Activated T-helper 1 cell treated with anti-CD3 and anti-CD28 coated beads, Interleukin-2, amount 50 U/mL, for 16 hours (primary cell): Measurements from ENCODE around the gene ZNF804B.

Experiments used
- DNase-seq, 2 donors: peaks; one replicate each; pipeline ENCODE4 v3.0.0-alpha.2; 2020; ENCODE audit warnings: low read depth in 1 of 2, low spot score in 1 of 2

The ZNF804B gene

DNA sequence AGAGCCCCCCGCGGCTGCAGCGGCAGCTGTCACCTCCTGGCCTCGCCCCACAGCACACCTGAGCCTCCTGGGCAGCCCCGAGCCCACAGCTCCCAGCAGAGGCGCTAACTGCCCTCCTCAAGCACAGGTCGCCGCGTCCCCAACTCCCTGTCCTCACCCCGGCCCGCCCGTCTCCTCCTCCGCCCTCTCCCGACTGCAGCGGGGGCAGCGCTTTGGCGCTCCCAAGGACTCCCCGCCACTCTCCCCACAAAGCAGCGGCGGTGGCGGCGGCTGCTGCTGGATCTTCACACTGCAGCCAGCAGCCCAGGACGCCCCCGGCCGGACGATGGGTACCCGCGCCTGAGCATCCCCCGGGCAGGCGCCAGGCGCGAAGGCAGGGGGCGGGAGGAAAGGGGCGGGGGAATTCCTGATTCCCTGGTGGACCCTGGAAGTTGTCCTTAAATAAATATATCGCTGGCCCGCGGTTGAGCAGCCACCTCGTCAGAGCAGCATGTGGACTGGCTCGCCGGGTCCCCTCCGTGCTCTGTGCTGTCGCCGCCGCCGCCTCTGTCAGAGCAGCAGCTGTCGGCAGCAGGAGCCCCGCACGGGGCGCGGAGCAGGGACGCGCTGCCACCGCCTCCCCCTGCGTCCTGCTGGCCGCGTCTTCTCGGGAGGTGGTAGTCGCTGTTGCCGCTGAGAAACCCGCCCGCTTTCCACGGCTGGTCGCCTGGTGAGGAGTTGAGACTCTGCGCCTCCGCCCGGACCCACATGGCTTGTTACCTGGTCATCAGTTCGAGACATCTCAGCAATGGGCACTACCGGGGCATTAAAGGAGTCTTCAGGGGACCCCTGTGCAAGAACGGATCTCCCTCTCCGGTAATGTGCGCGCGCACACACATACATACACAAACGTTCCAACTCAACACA is at the start of gene ZNF804B:
TSS of gene ZNF804B (plus strand) at position 471 of the 906 bp plus-strand sequence. CDS start at position 748, 277 bp downstream.
- no peak for DNase-seq

- no peak for DNase-seq
Observed at GRCh38 chr7:88735920-88736319, 23.6 kb upstream of the ZNF804B start.

GRCh38 chr7:88737632-88738031 is 21.9 kb upstream of the ZNF804B start:
- no peak for DNase-seq

- DNase-seq, result no peak
Observed at GRCh38 chr7:88746126-88746525, 13.4 kb upstream of the ZNF804B start.

DNA sequence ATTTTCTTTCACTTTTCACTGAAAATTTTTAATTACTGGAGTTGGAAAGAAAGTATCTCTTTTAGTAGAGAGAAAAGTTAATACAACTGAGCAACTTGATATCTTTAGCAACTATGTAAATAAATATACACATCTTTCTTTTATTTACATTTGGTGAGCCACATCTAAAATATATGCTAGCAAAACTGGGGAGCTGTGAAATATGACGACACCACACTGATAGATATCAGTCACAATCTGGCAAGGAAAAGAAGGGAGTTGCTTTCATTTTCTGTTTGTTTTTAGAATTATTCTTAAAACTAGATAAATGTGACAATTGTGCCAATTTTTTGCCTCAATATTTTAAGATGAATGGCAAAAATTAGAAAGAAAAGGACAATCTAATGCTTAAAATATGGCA is 2.7 kb upstream of the ZNF804B start:
- no peak for DNase-seq

GRCh38 chr7:88757371-88757770 is 2.1 kb upstream of the ZNF804B start:
- no peak for DNase-seq

GRCh38 chr7:88758381-88759229 is 895 bp upstream of the ZNF804B start:
- no peak for DNase-seq

DNA sequence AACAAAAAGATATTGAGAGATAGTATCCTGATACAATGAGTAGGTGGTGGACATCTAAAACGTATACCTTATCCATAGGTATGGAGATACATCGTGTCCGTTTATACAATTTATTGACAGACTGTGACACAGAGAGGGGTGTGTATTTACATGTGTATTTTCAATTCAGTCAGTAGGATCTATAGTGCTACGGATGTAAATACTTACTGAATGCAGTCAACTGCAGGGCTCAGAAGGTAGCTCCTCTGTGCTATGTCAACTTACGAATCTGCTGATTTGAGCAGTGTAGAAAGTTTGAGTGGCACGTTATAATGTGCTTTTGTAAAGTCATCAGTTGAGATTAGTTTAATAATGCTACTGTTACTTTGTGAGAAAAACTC is 626 bp downstream of the ZNF804B start:
- DNase-seq, result no peak

- DNase-seq, result no peak
Observed at GRCh38 chr7:88761779-88762178, 2.3 kb downstream of the ZNF804B start.

DNA sequence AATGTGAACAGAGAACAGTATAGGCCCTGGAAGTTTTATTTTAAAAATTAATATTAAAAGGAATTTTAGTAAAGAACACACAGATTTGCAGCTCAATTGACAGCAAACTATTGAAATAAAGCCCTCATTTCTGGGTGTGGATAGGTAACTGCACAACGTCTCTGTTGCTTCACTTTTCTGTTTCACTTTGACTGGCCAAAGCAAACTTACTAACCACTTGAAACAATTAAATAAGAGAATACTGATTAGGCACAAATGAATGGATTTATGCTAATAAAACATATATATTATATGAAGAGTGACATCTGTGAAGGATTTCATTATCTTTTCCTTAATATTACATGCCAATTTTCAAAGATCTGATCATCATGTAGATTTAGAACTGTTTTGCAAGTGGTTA is 11.9 kb downstream of the ZNF804B start:
- no peak for DNase-seq

DNA sequence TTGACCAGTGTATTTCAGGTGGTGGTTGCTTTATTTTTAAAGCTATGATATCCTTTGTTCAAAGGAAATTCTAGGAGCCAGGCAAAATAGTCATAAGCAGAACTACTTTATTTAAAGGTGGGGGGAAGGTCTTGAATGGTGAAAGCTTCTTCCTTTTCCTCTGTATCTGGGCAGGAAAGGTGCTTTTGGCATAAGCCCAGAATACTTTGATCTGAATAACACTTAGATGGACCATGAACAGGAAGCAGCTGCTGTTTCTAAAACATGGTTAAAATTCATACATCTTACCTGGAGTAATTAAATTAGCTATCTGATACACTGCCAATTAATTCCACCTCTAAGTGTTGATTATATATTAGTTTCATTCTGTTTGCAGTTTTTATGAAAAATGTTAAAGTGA is 13.3 kb downstream of the ZNF804B start:
- no peak for DNase-seq

DNA sequence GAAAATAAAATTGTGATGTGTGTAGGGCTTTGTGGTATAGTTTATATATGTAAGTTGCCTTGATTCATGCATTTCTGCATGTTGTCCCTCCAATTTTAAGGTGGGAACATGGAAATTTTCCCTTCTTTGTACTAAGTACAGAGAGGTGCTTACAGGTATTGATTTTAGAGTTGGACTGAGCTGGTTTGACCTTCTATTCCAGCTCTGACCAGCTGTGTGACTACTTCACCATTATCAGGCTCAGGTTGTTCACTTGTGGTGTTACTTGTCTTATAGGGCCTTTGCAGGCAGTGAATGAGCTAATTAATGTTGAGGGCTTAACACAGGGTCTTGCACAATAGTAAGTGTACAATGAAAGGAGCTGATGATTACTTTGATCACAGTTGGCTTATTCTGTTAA is 16.3 kb downstream of the ZNF804B start:
- DNase-seq, result no peak

DNA sequence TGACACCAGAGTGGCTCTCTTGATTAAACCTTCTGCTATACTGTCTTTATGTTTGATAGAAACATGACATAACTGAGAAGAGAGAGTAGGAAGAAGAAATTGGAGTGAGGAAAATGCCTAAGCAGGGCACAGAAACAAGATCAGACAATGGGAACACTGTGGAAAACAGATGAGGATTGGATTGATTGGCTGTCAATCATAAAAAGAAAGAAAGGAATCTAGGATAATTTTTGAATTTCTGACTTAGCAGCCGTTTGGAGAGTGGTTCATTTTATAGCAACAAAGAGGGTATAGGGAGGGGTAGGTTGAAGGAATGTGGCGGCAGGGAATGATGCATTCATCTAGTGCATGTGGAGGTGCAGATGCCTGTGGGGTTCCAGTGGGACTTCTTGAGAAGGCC is 28.3 kb downstream of the ZNF804B start:
- no peak for DNase-seq

DNA sequence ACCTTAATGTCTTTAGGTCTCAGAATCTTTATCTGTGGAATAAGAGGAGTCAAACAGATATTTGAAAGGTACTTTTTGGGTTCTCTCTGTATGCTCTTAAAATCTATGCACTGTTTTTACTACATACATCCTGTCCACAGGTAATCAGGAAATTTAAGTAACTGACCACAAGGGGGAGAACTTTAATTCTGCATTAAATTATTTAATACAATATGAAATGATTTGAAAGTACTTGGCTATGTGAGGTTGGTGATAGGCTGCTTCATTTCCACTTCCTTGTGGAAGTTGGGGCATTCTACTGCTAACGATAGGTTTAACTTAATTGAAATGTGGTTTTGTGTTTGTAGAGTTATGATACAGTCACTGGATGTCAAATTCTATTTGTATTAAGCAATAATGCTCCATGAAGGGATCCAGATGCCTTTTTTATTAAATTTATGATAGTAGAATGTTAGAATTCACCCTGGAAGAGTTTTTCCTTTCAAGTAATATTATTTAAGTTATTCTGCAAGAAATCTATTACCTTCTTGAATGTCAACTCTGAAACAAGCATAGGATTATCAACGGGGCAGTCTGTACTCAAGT is 30.1 kb downstream of the ZNF804B start:
- DNase-seq, result no peak

GRCh38 chr7:88791891-88792290 is 32.4 kb downstream of the ZNF804B start:
- no peak for DNase-seq

- DNase-seq, result no peak
Observed at GRCh38 chr7:88792361-88792760, 32.9 kb downstream of the ZNF804B start.

DNA sequence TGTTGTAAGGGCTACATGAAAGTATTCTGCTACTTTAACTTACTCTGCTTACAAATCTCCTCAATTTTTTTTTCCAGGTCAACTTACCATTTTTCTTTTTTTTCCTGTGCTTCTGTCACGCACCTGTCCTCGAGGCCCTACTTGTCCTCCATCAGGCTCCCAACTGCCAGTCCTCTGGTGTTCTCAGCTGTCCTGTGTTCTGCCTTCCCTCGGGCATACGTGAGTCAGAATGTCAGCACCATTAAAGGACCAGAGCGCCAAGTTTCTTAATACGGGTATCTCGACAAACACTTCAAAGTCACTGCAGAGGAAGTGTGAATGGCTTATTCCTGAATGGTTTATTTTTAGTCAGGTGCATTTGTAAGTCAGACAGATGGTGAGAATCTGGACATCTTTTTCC is 36.1 kb downstream of the ZNF804B start, which contains the start of gene TEX47:
TSS of gene TEX47 (minus strand) at position 185 of the 400 bp plus-strand sequence. CDS start 795 bp downstream, outside the sequence.
- no peak for DNase-seq

GRCh38 chr7:88801046-88801445 is 41.5 kb downstream of the ZNF804B start:
- no peak for DNase-seq

- DNase-seq, result no peak
Observed at GRCh38 chr7:88806280-88807037, 47.0 kb downstream of the ZNF804B start.

- DNase-seq, result no peak
Observed at GRCh38 chr7:88818552-88818951, 59.1 kb downstream of the ZNF804B start.

- DNase-seq, result no peak
Observed at GRCh38 chr7:88826222-88826621, 66.7 kb downstream of the ZNF804B start.
